GM19397 (cell line): ENCODE data around the gene ARMH4.
"Not testable (repeated sequence)": the region's sequence is repeated elsewhere in the genome, so short reads cannot be mapped to it uniquely, and the experiment has no call there.

Experiments
- ATAC-seq: cut with Tn5 transposase; IDR thresholded peaks from one replicate; pipeline ENCODE4 v1.9.1; 2021; ENCODE audit warnings: mild to moderate bottlenecking, moderate library complexity; ENCODE audit not compliant: unreplicated experiment

The ARMH4 gene

GRCh38 chr14:58149196-58149595 lies 2.8 kb downstream of the ARMH4 start:
- ATAC-seq = no peak

- ATAC-seq = no peak
Observed at GRCh38 chr14:58146399-58146798, 5.6 kb downstream of the ARMH4 start.

- ATAC-seq = no peak
Observed at GRCh38 chr14:58145936-58146335, 6.1 kb downstream of the ARMH4 start.

GRCh38 chr14:58143106-58143505 lies 8.9 kb downstream of the ARMH4 start:
- ATAC-seq = no peak

GRCh38 chr14:58141893-58142292 lies 10.1 kb downstream of the ARMH4 start:
- ATAC-seq = no peak

- no peak for ATAC-seq
Observed at GRCh38 chr14:58138714-58139482, 13.1 kb downstream of the ARMH4 start.

- ATAC-seq = no peak
Observed at GRCh38 chr14:58138031-58138713, 13.8 kb downstream of the ARMH4 start.

- ATAC-seq = no peak
Observed at GRCh38 chr14:58133739-58134138, 18.3 kb downstream of the ARMH4 start.

GRCh38 chr14:58131386-58131785 lies 20.6 kb downstream of the ARMH4 start:
- ATAC-seq = no peak

GRCh38 chr14:58130116-58130782 lies 21.8 kb downstream of the ARMH4 start:
- ATAC-seq = no peak

GRCh38 chr14:58129208-58129607 lies 22.8 kb downstream of the ARMH4 start:
- ATAC-seq = no peak

GRCh38 chr14:58128416-58128815 lies 23.6 kb downstream of the ARMH4 start:
- no peak for ATAC-seq

GRCh38 chr14:58122546-58122945 lies 29.5 kb downstream of the ARMH4 start:
- ATAC-seq = not testable (repeated sequence)

- no peak for ATAC-seq
Observed at GRCh38 chr14:58121530-58122186, 30.4 kb downstream of the ARMH4 start.

GRCh38 chr14:58119381-58119780 lies 32.6 kb downstream of the ARMH4 start:
- no peak for ATAC-seq

- ATAC-seq = no peak
Observed at GRCh38 chr14:58118097-58118815, 33.8 kb downstream of the ARMH4 start.

GRCh38 chr14:58109744-58110143 lies 42.3 kb downstream of the ARMH4 start:
- ATAC-seq = no peak

- no peak for ATAC-seq
Observed at GRCh38 chr14:58108717-58109116, 43.3 kb downstream of the ARMH4 start.

GRCh38 chr14:58107947-58108552 lies 44.0 kb downstream of the ARMH4 start:
- no peak for ATAC-seq

GRCh38 chr14:58107041-58107440 lies 45.0 kb downstream of the ARMH4 start:
- ATAC-seq = no peak
